Fibroblast of lung (primary cell): ENCODE results near the gene GRM4.

Experiments used
- CTCF ChIP-seq, 2 donors: IDR thresholded peaks in 1 of 2; conservative IDR thresholded peaks in 1 of 2; 1 replicate in 1 of 2; 2 replicates in 1 of 2; pipeline ENCODE4 v1.5.1; 2011 to 2012; ENCODE audit warnings: low read length in 2 of 2, control low read depth in 1 of 2, inconsistent platforms in 1 of 2, low read depth in 1 of 2, mild to moderate bottlenecking in 1 of 2
- EZH2 ChIP-seq: IDR thresholded peaks from 2 replicates; pipeline ENCODE4 v1.5.1; 2012; ENCODE audit warnings: low read length, control low read depth, mild to moderate bottlenecking; ENCODE audit errors: missing control alignments

- no peak for TF ChIP-seq CTCF (conservative IDR thresholded peaks at IDR 0.05 in 1 of 2, IDR thresholded peaks at IDR 0.05 in 1 of 2; ENCODE audit: low read depth in 1 of 2, low read length in 2 of 2)
- no peak for TF ChIP-seq EZH2
These were observed 71.7 kb downstream of the GRM4 start for GRCh38 chr6:34074064-34074742.
